SK-N-SH treated with all-trans-retinoic acid at 6 μM for 48 hours (cell line): ENCODE data around the gene IFT122.

Experiments
- ATAC-seq: fragments of 200-7000 bp; cut with Tn5 transposase; 3 replicates; pipeline ENCODE4 v1.9.1; 2020; ENCODE audit warnings: mild to moderate bottlenecking, moderate library complexity
- ARNTL ChIP-seq: fragments of 450-650 bp; formaldehyde crosslinking; IDR thresholded peaks from 2 replicates; pipeline ENCODE4 v1.5.0; 2020; ENCODE audit warnings: low read depth, mild to moderate bottlenecking, moderate library complexity, borderline replicate concordance
- BACH2 ChIP-seq: fragments of 250-450 bp; sonication (Bioruptor Pico); IDR thresholded peaks from 2 replicates; pipeline ENCODE4 v1.9.0; 2021; ENCODE audit warnings: mild to moderate bottlenecking, borderline replicate concordance
- CSDC2 ChIP-seq: fragments of 250-450 bp; sonication (Bioruptor Pico); IDR thresholded peaks from 2 replicates; pipeline ENCODE4 v1.5.0; 2020; ENCODE audit warnings: mild to moderate bottlenecking, moderate library complexity
- GLIS3 ChIP-seq: fragments of 250-450 bp; sonication (Bioruptor Pico); IDR thresholded peaks from 2 replicates; pipeline ENCODE4 v1.5.0; 2020; ENCODE audit warnings: mild to moderate bottlenecking, moderate library complexity
- OSR1 ChIP-seq: fragments of 250-450 bp; sonication (Bioruptor Pico); IDR thresholded peaks from 2 replicates; pipeline ENCODE4 v1.8.0; 2022; ENCODE audit warnings: moderate library complexity, mild to moderate bottlenecking, inconsistent platforms
- POU6F1 ChIP-seq: fragments of 250-450 bp; sonication (Bioruptor Pico); IDR thresholded peaks from 2 replicates; pipeline ENCODE4 v1.8.0; 2021; ENCODE audit warnings: low read depth, mild to moderate bottlenecking, moderate library complexity, borderline replicate concordance
- PPARA ChIP-seq: fragments of 250-450 bp; sonication (Bioruptor Pico); IDR thresholded peaks from 2 replicates; pipeline ENCODE4 v1.5.0; 2020; ENCODE audit warnings: mild to moderate bottlenecking, borderline replicate concordance
- RARB ChIP-seq: fragments of 250-450 bp; sonication (Bioruptor Pico); IDR thresholded peaks from 2 replicates; pipeline ENCODE4 v1.8.0; 2021; ENCODE audit warnings: mild to moderate bottlenecking, moderate library complexity
- ZC3H10 ChIP-seq: fragments of 250-450 bp; sonication (Bioruptor Pico); IDR thresholded peaks from 2 replicates; pipeline ENCODE4 v1.5.1; 2021; ENCODE audit warnings: mild to moderate bottlenecking, moderate library complexity
- ZFP3 ChIP-seq: fragments of 250-450 bp; sonication (Bioruptor Pico); IDR thresholded peaks from 2 replicates; pipeline ENCODE4 v1.5.0; 2020; ENCODE audit warnings: mild to moderate bottlenecking, moderate library complexity
- ZFP30 ChIP-seq: fragments of 450-650 bp; formaldehyde crosslinking; IDR thresholded peaks from 2 replicates; pipeline ENCODE4 v1.5.0; 2022; ENCODE audit warnings: mild to moderate bottlenecking, moderate library complexity
- ZNF70 ChIP-seq: fragments of 450-650 bp; formaldehyde crosslinking; IDR thresholded peaks from 2 replicates; pipeline ENCODE4 v1.5.0; 2020; ENCODE audit warnings: mild to moderate bottlenecking, moderate library complexity
- ZNF8 ChIP-seq: fragments of 450-650 bp; formaldehyde crosslinking; IDR thresholded peaks from 2 replicates; pipeline ENCODE4 v1.5.0; 2020; ENCODE audit warnings: mild to moderate bottlenecking, moderate library complexity
- TF ChIP-seq, protein P1 (sequence below): fragments of 250-450 bp; sonication (Bioruptor Pico); IDR thresholded peaks from 2 replicates; pipeline ENCODE4 v1.8.0; 2020; ENCODE audit warnings: mild to moderate bottlenecking, moderate library complexity, borderline replicate concordance
- TF ChIP-seq, protein P2 (sequence below): fragments of 250-450 bp; sonication (Bioruptor Pico); IDR thresholded peaks from 2 replicates; pipeline ENCODE4 v1.5.0; 2020; ENCODE audit warnings: mild to moderate bottlenecking, moderate library complexity
- TF ChIP-seq, protein P3 (sequence below): fragments of 250-450 bp; sonication (Bioruptor Pico); IDR thresholded peaks from 2 replicates; pipeline ENCODE4 v1.5.1; 2020; ENCODE audit warnings: low read depth, mild to moderate bottlenecking, moderate library complexity
- TF ChIP-seq, protein P4 (sequence below): fragments of 250-450 bp; sonication (Bioruptor Pico); IDR thresholded peaks from 2 replicates; pipeline ENCODE4 v1.5.1; 2021; ENCODE audit warnings: mild to moderate bottlenecking, moderate library complexity

The IFT122 gene

GRCh38 chr3:129467932-129468331 is 27.9 kb downstream of the IFT122 start (continued):
- TF ChIP-seq POU6F1 (CRISPR knock-in tag) (no peak), ZC3H10 (CRISPR knock-in tag) (no peak)
- TF ChIP-seq, all 23 proteins: peak for 0

GRCh38 chr3:129469026-129469425 is 29.0 kb downstream of the IFT122 start:
- TF ChIP-seq PPARA (CRISPR knock-in tag): no peak
- TF ChIP-seq ZFP30: no peak
- ATAC-seq: no peak

DNA sequence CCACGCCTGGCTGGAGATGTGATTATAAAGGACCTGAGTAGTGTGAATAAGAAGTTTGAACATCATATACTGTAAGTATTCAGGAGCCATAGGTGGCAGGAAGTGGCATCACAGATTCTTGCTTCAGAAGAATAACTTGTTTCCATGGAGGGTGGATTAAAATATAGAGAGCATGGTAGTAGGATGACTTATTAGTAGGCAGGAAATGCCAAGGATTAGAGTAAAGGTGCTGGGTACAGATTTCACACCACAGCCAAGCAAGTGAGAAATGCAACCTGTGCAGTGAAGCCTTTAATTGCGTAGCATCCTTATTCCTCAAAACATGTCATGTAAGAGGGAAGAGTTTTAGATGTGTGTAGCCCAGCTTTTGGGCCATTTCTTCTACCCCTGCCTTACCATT is 30.8 kb downstream of the IFT122 start:
- TF ChIP-seq CSDC2 (no peak), ZNF8 (CRISPR knock-in tag) (no peak), ZFP3 (no peak), BACH2 (CRISPR knock-in tag) (no peak), GLIS3 (CRISPR knock-in tag) (no peak), ZNF70 (CRISPR knock-in tag) (no peak), ZC3H10 (CRISPR knock-in tag) (no peak), PPARA (CRISPR knock-in tag) (no peak), OSR1 (CRISPR knock-in tag) (no peak), RARB (no peak)
- TF ChIP-seq, protein P1, sequence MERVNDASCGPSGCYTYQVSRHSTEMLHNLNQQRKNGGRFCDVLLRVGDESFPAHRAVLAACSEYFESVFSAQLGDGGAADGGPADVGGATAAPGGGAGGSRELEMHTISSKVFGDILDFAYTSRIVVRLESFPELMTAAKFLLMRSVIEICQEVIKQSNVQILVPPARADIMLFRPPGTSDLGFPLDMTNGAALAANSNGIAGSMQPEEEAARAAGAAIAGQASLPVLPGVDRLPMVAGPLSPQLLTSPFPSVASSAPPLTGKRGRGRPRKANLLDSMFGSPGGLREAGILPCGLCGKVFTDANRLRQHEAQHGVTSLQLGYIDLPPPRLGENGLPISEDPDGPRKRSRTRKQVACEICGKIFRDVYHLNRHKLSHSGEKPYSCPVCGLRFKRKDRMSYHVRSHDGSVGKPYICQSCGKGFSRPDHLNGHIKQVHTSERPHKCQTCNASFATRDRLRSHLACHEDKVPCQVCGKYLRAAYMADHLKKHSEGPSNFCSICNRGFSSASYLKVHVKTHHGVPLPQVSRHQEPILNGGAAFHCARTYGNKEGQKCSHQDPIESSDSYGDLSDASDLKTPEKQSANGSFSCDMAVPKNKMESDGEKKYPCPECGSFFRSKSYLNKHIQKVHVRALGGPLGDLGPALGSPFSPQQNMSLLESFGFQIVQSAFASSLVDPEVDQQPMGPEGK (CRISPR knock-in tag): no peak
- TF ChIP-seq, protein P2, sequence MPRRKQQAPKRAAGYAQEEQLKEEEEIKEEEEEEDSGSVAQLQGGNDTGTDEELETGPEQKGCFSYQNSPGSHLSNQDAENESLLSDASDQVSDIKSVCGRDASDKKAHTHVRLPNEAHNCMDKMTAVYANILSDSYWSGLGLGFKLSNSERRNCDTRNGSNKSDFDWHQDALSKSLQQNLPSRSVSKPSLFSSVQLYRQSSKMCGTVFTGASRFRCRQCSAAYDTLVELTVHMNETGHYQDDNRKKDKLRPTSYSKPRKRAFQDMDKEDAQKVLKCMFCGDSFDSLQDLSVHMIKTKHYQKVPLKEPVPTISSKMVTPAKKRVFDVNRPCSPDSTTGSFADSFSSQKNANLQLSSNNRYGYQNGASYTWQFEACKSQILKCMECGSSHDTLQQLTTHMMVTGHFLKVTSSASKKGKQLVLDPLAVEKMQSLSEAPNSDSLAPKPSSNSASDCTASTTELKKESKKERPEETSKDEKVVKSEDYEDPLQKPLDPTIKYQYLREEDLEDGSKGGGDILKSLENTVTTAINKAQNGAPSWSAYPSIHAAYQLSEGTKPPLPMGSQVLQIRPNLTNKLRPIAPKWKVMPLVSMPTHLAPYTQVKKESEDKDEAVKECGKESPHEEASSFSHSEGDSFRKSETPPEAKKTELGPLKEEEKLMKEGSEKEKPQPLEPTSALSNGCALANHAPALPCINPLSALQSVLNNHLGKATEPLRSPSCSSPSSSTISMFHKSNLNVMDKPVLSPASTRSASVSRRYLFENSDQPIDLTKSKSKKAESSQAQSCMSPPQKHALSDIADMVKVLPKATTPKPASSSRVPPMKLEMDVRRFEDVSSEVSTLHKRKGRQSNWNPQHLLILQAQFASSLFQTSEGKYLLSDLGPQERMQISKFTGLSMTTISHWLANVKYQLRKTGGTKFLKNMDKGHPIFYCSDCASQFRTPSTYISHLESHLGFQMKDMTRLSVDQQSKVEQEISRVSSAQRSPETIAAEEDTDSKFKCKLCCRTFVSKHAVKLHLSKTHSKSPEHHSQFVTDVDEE (CRISPR knock-in tag): no peak
- TF ChIP-seq, protein P3, sequence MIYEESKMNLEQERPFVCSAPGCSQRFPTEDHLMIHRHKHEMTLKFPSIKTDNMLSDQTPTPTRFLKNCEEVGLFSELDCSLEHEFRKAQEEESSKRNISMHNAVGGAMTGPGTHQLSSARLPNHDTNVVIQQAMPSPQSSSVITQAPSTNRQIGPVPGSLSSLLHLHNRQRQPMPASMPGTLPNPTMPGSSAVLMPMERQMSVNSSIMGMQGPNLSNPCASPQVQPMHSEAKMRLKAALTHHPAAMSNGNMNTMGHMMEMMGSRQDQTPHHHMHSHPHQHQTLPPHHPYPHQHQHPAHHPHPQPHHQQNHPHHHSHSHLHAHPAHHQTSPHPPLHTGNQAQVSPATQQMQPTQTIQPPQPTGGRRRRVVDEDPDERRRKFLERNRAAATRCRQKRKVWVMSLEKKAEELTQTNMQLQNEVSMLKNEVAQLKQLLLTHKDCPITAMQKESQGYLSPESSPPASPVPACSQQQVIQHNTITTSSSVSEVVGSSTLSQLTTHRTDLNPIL: no peak
- TF ChIP-seq, protein P4, sequence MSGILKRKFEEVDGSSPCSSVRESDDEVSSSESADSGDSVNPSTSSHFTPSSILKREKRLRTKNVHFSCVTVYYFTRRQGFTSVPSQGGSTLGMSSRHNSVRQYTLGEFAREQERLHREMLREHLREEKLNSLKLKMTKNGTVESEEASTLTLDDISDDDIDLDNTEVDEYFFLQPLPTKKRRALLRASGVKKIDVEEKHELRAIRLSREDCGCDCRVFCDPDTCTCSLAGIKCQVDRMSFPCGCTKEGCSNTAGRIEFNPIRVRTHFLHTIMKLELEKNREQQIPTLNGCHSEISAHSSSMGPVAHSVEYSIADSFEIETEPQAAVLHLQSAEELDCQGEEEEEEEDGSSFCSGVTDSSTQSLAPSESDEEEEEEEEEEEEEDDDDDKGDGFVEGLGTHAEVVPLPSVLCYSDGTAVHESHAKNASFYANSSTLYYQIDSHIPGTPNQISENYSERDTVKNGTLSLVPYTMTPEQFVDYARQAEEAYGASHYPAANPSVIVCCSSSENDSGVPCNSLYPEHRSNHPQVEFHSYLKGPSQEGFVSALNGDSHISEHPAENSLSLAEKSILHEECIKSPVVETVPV (CRISPR knock-in tag): no peak
- no peak for ATAC-seq

- no peak for ATAC-seq
- TF ChIP-seq ARNTL (no peak), POU6F1 (CRISPR knock-in tag) (no peak)
- TF ChIP-seq, protein P3: no peak
These were observed 33.2 kb downstream of the IFT122 start for GRCh38 chr3:129473067-129473768.
